ENCODE results near the gene CRKL. TPM values are rescaled to one million over a fixed set of nuclear protein-coding genes. Genes with fewer than 3 reads are reported as not detected.

Gene CRKL
- total RNA-seq, 1 experiment from 2014 or later: 43.9 TPM

GRCh38 chr22:20996598-20997535 lies 79.7 kb downstream of the CRKL start:
- DNase-seq (ENCODE audit: low read depth): no peak

- DNase-seq (ENCODE audit: low read depth): no peak
Observed at GRCh38 chr22:20997536-20998257, 80.5 kb downstream of the CRKL start.

GRCh38 chr22:20998411-20999336 lies 81.5 kb downstream of the CRKL start:
- DNase-seq (ENCODE audit: low read depth): peak; percentile 23

GRCh38 chr22:20999350-21000206 lies 82.4 kb downstream of the CRKL start:
- DNase-seq (ENCODE audit: low read depth): no peak

GRCh38 chr22:21000207-21000986 lies 83.2 kb downstream of the CRKL start:
- DNase-seq (ENCODE audit: low read depth): no peak

- no peak for DNase-seq (ENCODE audit: low read depth)
Observed at GRCh38 chr22:21000987-21001600, 83.9 kb downstream of the CRKL start.

GRCh38 chr22:21001601-21002325 lies 84.6 kb downstream of the CRKL start, which contains the start of gene THAP7:
TSS of gene THAP7 (minus strand) at chr22:21002118. CDS start at chr22:21001911, 207 bp downstream.
- DNase-seq (ENCODE audit: low read depth): peak; percentile 92

Other genes with a start within 250 kb of the CRKL start
- not detected in 2 replicates for gene SERPIND1, start 143.3 kb upstream of the CRKL start, total RNA-seq (2014; rRNA removed; shearing (Covaris generic))
- gene PI4KA, start 58.6 kb upstream of the CRKL start, total RNA-seq (2014; rRNA removed; shearing (Covaris generic)): 11.1 and 23.8 TPM in 2 replicates
- gene SNAP29, start 58.4 kb upstream of the CRKL start, total RNA-seq (2014; rRNA removed; shearing (Covaris generic)): 10.7 and 11.5 TPM in 2 replicates
- gene AIFM3, start 49.8 kb downstream of the CRKL start, total RNA-seq (2014; rRNA removed; shearing (Covaris generic)): 0.10 and 0.47 TPM in 2 replicates
- 13.0 and 14.0 TPM in 2 replicates for gene LZTR1, start 64.9 kb downstream of the CRKL start, total RNA-seq (2014; rRNA removed; shearing (Covaris generic))
- gene THAP7, start 84.7 kb downstream of the CRKL start, total RNA-seq (2014; rRNA removed; shearing (Covaris generic)): 50.2 and 52.6 TPM in 2 replicates
- gene P2RX6, start 97.8 kb downstream of the CRKL start, total RNA-seq (2014; rRNA removed; shearing (Covaris generic)): 2.1 and 3.6 TPM in 2 replicates
- gene SLC7A4, start 115.2 kb downstream of the CRKL start, total RNA-seq (2014; rRNA removed; shearing (Covaris generic)): not detected in 2 replicates
- not detected in 2 replicates for gene LRRC74B, start 128.5 kb downstream of the CRKL start, total RNA-seq (2014; rRNA removed; shearing (Covaris generic))

Measured in M059J (cell line).